Activated effector memory CD4-positive, alpha-beta T cell treated with anti-CD3 and anti-CD28 coated beads, Interleukin-2, amount 50 U/mL, for 16 hours (primary cell): ENCODE data around the gene NOPCHAP1.
"Not testable (repeated sequence)": the region's sequence is repeated elsewhere in the genome, so short reads cannot be mapped to it uniquely, and the experiment has no call there.

Experiments used
- DNase-seq: peaks from one replicate; pipeline ENCODE4 v3.0.0-alpha.2; 2020

Gene NOPCHAP1

GRCh38 chr12:104986022-104986941 lies at the start of gene NOPCHAP1:
NOPCHAP1 (plus strand) TSS chr12:104986316; CDS start chr12:104986353, 37 bp downstream.
- DNase-seq, result peak; percentile 95

- DNase-seq, result no peak
Observed at GRCh38 chr12:104938371-104938770, 47.7 kb upstream of the NOPCHAP1 start.

- DNase-seq, result no peak
Observed at GRCh38 chr12:104939089-104939488, 47.0 kb upstream of the NOPCHAP1 start.

GRCh38 chr12:104941454-104941853 lies 44.7 kb upstream of the NOPCHAP1 start:
- DNase-seq, result no peak

- no peak for DNase-seq
Observed at GRCh38 chr12:104942075-104942474, 44.0 kb upstream of the NOPCHAP1 start.

GRCh38 chr12:104943401-104943800 lies 42.7 kb upstream of the NOPCHAP1 start:
- DNase-seq, result not testable (repeated sequence)

- no peak for DNase-seq
Observed at GRCh38 chr12:104944252-104944651, 41.9 kb upstream of the NOPCHAP1 start.

- not testable (repeated sequence) for DNase-seq
Observed at GRCh38 chr12:104948716-104949115, 37.4 kb upstream of the NOPCHAP1 start.

- DNase-seq, result no peak
Observed at GRCh38 chr12:104951759-104952509, 34.2 kb upstream of the NOPCHAP1 start.

GRCh38 chr12:104952816-104953215 lies 33.3 kb upstream of the NOPCHAP1 start:
- no peak for DNase-seq

- DNase-seq, result no peak
Observed at GRCh38 chr12:104953323-104953722, 32.8 kb upstream of the NOPCHAP1 start.

- DNase-seq, result no peak
Observed at GRCh38 chr12:104955703-104956102, 30.4 kb upstream of the NOPCHAP1 start.

GRCh38 chr12:104956870-104957718 lies 29.0 kb upstream of the NOPCHAP1 start:
- DNase-seq, result no peak

- peak; percentile 77 for DNase-seq
Observed at GRCh38 chr12:104957719-104958000, 28.5 kb upstream of the NOPCHAP1 start.

GRCh38 chr12:104958001-104958804 lies 27.9 kb upstream of the NOPCHAP1 start, which contains the start of gene SLC41A2:
SLC41A2 (minus strand) TSS chr12:104958290; CDS start chr12:104928527, 29,763 bp downstream.
- peak; percentile 92 for DNase-seq

GRCh38 chr12:104958805-104959334 lies 27.2 kb upstream of the NOPCHAP1 start:
- no peak for DNase-seq

- DNase-seq, result no peak
Observed at GRCh38 chr12:104959335-104959841, 26.7 kb upstream of the NOPCHAP1 start.

- no peak for DNase-seq
Observed at GRCh38 chr12:104960464-104960863, 25.7 kb upstream of the NOPCHAP1 start.

GRCh38 chr12:104963757-104964156 lies 22.4 kb upstream of the NOPCHAP1 start:
- DNase-seq, result no peak

- DNase-seq, result no peak
Observed at GRCh38 chr12:104964167-104964855, 21.8 kb upstream of the NOPCHAP1 start.

- no peak for DNase-seq
Observed at GRCh38 chr12:104964856-104965205, 21.3 kb upstream of the NOPCHAP1 start.
